Right ventricle myocardium inferior (tissue), 1 donor: Measurements from ENCODE around the gene DHX58. TPM values are rescaled to one million over a fixed set of nuclear protein-coding genes. Genes with fewer than 3 reads are reported as not detected.

Source experiments
- ATAC-seq: fragments of 200-7000 bp; cut with Tn5 transposase; one replicate; pipeline ENCODE4 v1.9.1; 2020; ENCODE audit warnings: mild to moderate bottlenecking, moderate library complexity
- DNase-seq: peaks from one replicate; pipeline ENCODE4 v3.0.0; 2021; ENCODE audit errors: missing footprints
- intact Hi-C: fragments of 100-400 bp; cut with DNase I; formaldehyde crosslinking; loops from one replicate; pipeline ENCODE4 v1.11.0; 2022
- total RNA-seq: library from RNA; stranded (reverse); fragmentation: NEBNext Ultra II Directional; extraction: Animal tissue kit (Norgen Biotek cat#: 25700); gene quantifications from one replicate; pipeline ENCODE4 v1.2.1, GENCODE V29; 2021
- donor health status: DM: no; HTN: yes; CAD: no; lungs with severe emphysema.

DHX58 gene
- total RNA-seq, 1 donor from 2014 or later, result 5.0 TPM

DNA sequence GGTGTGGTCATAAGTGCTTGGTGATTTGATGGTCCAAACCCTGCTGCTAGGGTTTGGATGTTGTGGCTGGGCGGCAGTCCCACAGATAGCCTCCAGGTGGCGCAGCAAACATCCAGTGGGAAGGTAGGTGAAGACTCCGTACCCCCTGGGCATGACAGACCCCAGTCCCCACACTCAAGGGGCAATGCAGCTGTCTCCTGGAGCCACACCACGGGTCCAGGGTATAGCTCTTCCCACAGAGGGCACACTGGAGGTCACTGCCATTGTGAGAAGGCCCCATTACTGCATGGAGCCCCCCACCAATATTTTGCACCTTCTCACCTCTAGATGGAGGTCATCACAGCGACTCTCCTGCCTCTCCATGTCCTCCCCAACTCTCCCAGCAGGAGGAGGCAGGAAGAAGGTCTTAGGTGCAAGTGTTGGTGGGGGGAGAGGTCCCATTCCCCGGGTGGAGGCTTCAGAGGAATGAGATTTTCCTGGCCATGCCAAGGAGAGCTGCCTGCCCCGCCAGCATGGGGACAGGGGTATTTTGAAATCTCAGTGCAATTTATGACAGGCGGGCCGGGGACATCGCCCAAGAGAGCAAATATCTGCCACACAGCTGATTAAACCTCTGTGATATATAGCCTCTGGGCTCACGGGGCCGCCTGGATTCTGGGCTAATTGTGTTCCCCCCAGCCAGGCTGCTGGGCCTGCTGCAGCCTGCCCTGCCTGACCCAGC lies 45.0 kb downstream of the DHX58 start:
- peak; percentile 29 for ATAC-seq
- DNase-seq, result no peak
- intact Hi-C loops, result no loop called here

- ATAC-seq (no peak), DNase-seq (no peak)
- intact Hi-C loops, result no loop called here
These were observed 47.3 kb downstream of the DHX58 start for GRCh38 chr17:42065201-42065600.

GRCh38 chr17:42062681-42063080 lies 49.8 kb downstream of the DHX58 start:
- intact Hi-C loops, result loop anchor here (5.0 kb wide), 1 partner anchor 35 kb away; no protein-coding TSS in a partner anchor
- no peak for DNase-seq
- ATAC-seq, result no peak

- DNase-seq, result no peak
- intact Hi-C loops, result loop anchor here (5.0 kb wide), 1 partner anchor 35 kb away; no protein-coding TSS in a partner anchor
These were observed 50.6 kb downstream of the DHX58 start for GRCh38 chr17:42061646-42062487.

DNA sequence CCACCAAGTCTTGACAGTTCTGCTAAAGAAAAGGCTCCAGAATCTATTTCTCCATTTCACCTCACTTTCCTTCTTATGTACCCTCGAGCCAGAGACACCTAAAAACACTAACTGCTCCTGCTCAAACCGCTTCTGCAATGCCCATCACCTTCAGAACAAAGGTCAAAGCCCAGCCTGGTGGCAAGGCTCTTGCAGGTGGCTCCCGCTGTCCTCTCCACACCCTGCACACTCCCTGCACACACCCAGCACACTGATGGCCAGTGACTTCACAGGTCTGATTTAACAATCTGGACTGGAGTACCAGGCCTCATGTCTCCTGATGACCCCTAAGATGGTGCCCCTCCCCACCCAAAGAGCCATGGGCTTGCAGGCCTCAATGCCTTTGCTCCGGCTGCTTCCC lies 52.3 kb downstream of the DHX58 start:
- DNase-seq, result no peak
- ATAC-seq, result no peak
- intact Hi-C loops, result loop anchor here (5.0 kb wide), 1 partner anchor 33 kb away; no protein-coding TSS in a partner anchor

More at GRCh38 chr17:42061646-42062487, 50.6 kb downstream of the DHX58 start:
- no peak for ATAC-seq

DNA sequence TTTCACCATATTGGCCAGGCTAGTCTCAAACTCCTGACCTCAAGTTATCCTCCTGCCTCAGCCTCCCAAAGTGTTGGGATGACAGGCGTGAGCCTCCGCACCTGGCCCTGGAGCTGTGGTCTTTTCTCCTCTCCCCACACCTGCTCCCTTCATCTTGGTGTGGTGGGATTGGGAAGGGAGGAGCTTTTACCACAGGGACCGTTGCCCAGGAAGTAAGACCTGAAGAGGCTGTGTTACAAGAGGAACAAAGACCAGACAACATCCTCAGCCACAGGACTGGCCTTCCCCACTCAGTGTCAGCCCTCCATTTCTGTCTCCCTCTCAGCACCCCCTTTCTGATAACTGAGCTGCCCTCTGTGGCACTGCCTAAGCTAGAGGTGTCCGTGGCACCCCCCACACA lies 52.7 kb downstream of the DHX58 start:
- ATAC-seq (no peak), DNase-seq (no peak)
- intact Hi-C loops, result loop anchor here (5.0 kb wide), 1 partner anchor 33 kb away; no protein-coding TSS in a partner anchor

DNA sequence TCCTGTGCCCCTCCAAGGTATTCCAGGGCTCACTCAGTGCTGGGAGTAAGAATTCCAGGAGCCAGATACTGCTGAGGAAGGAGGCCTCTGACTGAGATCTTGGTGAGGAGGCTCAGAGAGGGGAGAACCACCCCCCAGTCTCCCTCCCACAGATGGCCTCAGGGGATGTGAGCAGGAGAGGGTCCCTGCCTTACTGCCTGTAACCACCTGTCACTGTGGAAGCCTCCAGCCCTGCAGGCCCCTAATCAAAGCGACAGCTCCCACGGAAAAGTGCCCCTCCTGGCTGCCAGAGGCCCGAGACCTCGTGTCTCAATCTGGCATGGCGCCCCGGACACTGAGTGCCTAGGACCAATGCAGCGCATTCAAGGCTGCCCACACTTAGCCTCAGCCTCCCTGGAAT lies 54.5 kb downstream of the DHX58 start:
- intact Hi-C loops, result no loop called here
- DNase-seq (no peak), ATAC-seq (no peak)

DNA sequence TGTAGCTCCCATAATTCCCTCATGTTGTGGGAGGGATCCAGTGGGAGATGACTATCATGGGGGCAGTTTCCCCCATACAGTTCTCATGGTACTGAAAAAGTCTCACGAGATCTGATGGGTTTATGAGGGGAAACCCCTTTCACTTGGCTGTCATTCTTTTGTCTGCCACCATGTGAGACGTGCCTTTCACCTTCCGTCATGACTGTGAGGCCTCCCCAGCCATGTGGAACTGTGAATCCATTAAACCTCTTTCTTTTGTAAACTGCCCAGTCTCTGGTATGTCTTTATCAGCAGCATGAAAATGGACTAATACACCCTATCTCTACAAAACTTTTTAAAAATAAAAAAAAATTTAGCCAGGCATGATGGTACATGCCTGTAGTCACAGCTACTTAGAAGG lies 55.9 kb downstream of the DHX58 start:
- intact Hi-C loops, result no loop called here
- DNase-seq, result no peak
- ATAC-seq, result no peak

DNA sequence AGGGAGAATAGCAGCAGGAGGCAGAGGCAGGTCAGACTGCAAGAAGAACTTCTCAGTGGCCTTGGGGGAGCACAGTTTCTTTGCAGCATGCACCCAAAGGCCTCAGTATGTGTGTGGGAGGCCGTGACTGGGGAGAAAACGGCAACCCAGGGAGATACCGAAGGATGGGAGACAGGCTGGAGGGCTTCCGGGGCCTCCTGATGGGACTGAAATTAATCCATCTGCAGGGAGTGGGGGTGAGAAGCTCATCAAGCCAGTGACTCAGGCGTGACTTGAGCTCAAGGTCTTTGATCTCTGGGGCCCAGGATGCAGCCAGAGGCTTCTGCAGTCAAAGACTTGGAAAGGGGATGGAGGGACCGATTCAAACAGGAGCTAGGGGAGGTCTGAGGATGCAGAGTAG lies 57.0 kb downstream of the DHX58 start:
- no peak for DNase-seq
- intact Hi-C loops, result no loop called here
- no peak for ATAC-seq

DNA sequence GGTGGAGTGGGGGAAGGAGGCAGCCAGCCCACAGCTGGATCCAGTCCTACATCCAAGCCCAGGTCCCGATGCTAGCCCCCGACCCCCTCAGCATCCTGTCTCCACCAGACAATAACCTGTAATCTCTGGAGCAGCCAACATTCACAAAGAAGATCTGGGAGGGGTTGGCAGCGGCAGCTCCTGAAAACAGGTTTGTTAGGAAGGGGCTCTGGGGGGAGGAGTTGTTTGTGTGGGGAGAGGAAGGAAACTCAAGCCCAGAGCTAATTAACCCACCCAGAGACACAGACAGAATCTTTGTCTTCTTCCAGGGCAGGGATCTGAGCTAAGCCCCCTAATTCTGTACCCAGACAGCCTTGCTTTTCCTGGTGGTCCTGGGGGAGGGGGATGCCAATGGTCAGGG lies 57.5 kb downstream of the DHX58 start:
- intact Hi-C loops, result no loop called here
- no peak for ATAC-seq
- DNase-seq, result no peak

GRCh38 chr17:42053731-42054500 lies 58.6 kb downstream of the DHX58 start:
- no peak for ATAC-seq
- DNase-seq, result no peak
- intact Hi-C loops, result no loop called here

DNA sequence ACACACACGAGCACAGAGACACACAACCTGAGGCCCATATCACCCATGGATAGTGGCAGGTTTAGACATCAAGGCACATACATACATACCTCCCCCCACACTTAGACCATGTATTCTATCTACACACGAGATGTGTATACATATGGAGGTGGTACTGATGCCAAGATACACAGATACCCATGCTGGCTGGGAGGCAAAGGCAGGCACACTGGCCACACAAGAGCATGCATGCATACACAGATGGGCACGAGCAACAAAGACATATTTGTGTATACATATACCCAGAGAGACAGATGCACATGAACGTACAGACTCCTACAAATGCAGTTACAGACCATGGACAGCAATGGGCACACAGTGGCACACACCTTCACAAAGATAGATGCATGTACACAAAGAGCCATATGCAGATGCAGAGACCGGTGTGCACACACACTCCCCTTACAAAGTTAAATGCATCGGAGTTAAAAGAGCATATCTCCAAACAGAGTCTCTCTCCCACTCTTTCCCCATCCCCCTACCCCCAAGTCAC lies 60.1 kb downstream of the DHX58 start:
- DNase-seq (no peak), ATAC-seq (no peak)
- intact Hi-C loops, result no loop called here

DNA sequence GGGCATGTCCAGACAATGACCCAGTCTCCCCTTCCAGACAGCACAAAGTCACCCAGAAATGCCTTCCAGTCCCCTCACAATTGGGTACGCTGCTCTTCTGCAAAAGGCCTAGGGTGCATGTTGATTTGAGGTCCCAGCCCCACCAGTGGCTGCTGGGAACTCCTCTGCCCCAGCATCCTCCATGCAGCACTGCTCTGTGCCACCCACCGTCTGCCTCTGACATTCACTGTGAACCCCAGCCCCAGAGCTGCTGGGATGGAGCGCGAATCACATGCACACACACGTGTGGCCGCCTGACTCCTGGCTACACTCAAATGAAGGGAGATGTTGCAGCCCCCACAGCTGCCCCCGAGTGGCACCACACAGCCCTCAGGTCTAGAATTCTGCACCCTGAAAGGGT lies 60.9 kb downstream of the DHX58 start:
- intact Hi-C loops, result no loop called here
- ATAC-seq (no peak), DNase-seq (no peak)

Other genes with a start within 250 kb of the DHX58 start
- 3.7 TPM for gene KLHL11, start 247.3 kb downstream of the DHX58 start, total RNA-seq
- gene ACLY, start 193.8 kb downstream of the DHX58 start, total RNA-seq, result 32.3 TPM
- gene ODAD4, start 182.1 kb downstream of the DHX58 start, total RNA-seq, result 0.76 TPM
- 28.2 TPM for gene CNP, start 145.9 kb downstream of the DHX58 start, total RNA-seq
- gene DNAJC7, start 95.3 kb downstream of the DHX58 start, total RNA-seq, result 79.0 TPM
- 47.1 TPM for gene NKIRAS2, start 92.6 kb downstream of the DHX58 start, total RNA-seq
- 0.73 TPM for gene C17orf113, start 62.1 kb downstream of the DHX58 start, total RNA-seq
- gene ZNF385C, start 14.2 kb downstream of the DHX58 start, total RNA-seq, result 0.11 TPM
- 22.0 TPM for gene KAT2A, start 8.7 kb upstream of the DHX58 start, total RNA-seq
- 0.11 TPM for gene HSPB9, start 10.1 kb upstream of the DHX58 start, total RNA-seq
- gene RAB5C, start 42.3 kb upstream of the DHX58 start, total RNA-seq, result 45.6 TPM
- gene KCNH4, start 68.4 kb upstream of the DHX58 start, total RNA-seq, result 0.24 TPM
- not detected for gene HCRT, start 72.7 kb upstream of the DHX58 start, total RNA-seq
- gene GHDC, start 81.8 kb upstream of the DHX58 start, total RNA-seq, result 7.1 TPM
- gene STAT5B, start 163.7 kb upstream of the DHX58 start, total RNA-seq, result 32.9 TPM
- 14.6 TPM for gene STAT5A, start 175.8 kb upstream of the DHX58 start, total RNA-seq